GM12872 (cell line): ENCODE measurements around the gene PTCD2.

Experiments
- TF ChIP-seq, protein P1 (sequence below): IDR thresholded peaks from 3 replicates; pipeline ENCODE4 v1.5.1; 2011; ENCODE audit warnings: low read depth, mild to moderate bottlenecking, low read length, moderate library complexity; ENCODE audit not compliant: insufficient read depth

The PTCD2 gene

GRCh38 chr5:72281764-72282499 lies 38.2 kb upstream of the PTCD2 start:
- TF ChIP-seq, protein P1, sequence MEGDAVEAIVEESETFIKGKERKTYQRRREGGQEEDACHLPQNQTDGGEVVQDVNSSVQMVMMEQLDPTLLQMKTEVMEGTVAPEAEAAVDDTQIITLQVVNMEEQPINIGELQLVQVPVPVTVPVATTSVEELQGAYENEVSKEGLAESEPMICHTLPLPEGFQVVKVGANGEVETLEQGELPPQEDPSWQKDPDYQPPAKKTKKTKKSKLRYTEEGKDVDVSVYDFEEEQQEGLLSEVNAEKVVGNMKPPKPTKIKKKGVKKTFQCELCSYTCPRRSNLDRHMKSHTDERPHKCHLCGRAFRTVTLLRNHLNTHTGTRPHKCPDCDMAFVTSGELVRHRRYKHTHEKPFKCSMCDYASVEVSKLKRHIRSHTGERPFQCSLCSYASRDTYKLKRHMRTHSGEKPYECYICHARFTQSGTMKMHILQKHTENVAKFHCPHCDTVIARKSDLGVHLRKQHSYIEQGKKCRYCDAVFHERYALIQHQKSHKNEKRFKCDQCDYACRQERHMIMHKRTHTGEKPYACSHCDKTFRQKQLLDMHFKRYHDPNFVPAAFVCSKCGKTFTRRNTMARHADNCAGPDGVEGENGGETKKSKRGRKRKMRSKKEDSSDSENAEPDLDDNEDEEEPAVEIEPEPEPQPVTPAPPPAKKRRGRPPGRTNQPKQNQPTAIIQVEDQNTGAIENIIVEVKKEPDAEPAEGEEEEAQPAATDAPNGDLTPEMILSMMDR, result no peak

- TF ChIP-seq, protein P1, result no peak
These were observed 37.3 kb upstream of the PTCD2 start for GRCh38 chr5:72282878-72283277.

GRCh38 chr5:72283358-72283757 lies 36.8 kb upstream of the PTCD2 start:
- TF ChIP-seq, protein P1, result no peak

DNA sequence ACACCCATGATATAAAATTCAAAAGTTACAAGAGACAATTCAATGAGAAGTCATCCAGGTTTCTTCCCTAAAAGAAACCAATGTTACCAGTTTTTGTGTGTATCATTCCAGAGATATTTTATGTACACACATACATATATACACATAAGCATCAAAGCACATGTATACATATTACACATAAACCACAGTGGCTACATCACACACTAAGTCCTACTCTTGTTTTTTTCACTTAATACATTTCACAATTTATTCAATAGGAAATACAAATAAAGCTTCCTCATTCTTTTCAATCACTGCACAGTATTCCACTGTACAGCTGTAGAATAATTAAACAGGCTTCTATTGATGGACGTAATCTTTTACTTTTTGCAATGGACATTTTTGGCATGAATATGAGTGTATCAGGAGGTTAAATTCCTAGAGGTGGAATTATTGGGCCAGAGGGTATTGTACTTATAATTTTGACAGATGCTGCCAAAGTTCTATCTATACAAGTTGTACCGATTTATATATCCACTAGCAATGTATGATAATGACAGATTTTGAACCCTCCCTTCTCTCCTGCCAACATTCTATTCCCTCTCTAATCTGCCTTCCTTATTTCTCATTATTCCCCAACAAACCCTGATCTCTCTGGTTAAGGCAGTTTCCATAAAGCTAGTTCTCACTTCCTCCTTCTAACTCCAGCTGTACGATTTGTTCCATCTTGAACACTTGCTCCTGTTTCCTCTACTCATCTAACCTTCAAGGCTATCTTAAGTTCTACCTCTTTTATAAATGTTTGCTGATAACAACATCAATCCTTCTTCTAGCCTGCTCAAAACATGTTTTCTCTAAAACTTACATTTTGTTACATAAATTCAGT lies 35.4 kb upstream of the PTCD2 start:
- TF ChIP-seq, protein P1, result no peak

DNA sequence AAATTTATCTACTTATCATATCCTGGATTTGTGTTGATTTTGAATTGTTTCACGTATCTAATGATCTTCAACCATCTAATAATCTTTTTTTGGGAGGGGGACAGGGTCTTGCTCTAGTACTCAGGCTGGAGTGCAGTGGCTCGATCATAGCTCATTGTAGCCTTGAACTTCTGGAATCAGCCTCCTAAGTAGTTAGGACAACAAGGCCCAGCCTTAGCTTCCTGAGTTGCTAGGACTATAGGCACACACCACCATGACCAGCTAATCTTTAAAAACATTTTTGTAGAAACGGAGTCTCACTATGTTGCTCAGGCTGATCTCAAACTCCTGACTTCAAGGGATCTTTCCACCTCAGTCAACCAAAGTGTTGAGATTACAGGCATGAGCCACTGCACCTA lies 34.8 kb upstream of the PTCD2 start:
- TF ChIP-seq, protein P1, result no peak

DNA sequence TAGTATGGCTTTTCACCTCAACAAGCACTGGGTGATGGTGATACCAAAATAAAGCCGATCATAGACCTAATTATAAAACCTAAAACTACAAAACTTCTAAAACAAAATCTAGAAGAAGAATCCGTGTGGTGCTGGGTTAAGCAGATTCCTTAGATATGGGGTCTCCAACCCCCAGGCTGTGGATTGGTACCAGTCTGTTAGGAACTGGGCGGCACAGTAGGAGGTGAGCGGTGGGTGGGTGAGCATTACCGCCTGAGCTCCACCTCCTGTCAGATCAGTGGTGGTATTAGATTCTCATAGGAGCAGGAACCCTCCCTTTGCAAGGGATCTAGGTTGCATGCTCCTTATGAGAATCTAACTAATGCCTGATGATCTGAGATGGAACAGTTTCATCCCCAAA lies 33.4 kb upstream of the PTCD2 start:
- TF ChIP-seq, protein P1, result no peak

DNA sequence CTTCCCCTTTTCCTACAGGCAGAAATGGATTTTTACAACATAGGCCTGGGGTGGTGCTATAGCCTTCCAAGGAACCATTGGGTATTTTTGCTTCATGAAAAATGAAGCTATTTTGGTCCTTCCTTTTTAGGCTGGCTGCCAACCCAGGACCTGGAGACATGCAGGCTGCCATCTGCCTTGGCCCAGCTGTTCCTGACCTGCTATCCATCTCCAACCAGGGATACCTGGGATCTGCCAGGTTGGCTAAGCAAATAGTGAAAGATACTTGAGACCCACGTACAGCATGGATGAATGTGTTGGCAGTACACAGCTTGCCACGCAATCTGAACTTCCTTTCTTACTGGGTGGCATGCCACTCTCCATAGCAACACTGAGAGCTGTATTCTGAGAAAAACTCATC lies 31.2 kb upstream of the PTCD2 start:
- TF ChIP-seq, protein P1, result no peak
